ENCODE data around the gene CCR4.

- no peak for TF ChIP-seq FOXM1 (IDR thresholded peaks at IDR 0.05; ENCODE audit: borderline replicate concordance)
- no peak for TF ChIP-seq BHLHE40 (IDR thresholded peaks at IDR 0.05; ENCODE audit: borderline replicate concordance)
- TF ChIP-seq SUZ12 (IDR thresholded peaks at IDR 0.05), result no peak
- no peak for TF ChIP-seq SP1 (IDR thresholded peaks at IDR 0.05)
- no peak for TF ChIP-seq FOXK2 (IDR thresholded peaks at IDR 0.05)
- no peak for TF ChIP-seq ELF4 (IDR thresholded peaks at IDR 0.05)
- TF ChIP-seq ARNT (IDR thresholded peaks at IDR 0.05), result no peak
- TF ChIP-seq PKNOX1 (IDR thresholded peaks at IDR 0.05), result no peak
Observed at GRCh38 chr3:32978331-32978730, 26.9 kb downstream of the CCR4 start.
